Activated CD8-positive, alpha-beta memory T cell treated with anti-CD3 and anti-CD28 coated beads for 48 hours (primary cell): ENCODE data around the gene ATP6V1D.
A peak's percentile ranks its signal among the peaks of the same experiment; 100 is the strongest.
"Not testable (repeated sequence)": the region's sequence is repeated elsewhere in the genome, so short reads cannot be mapped to it uniquely, and the experiment has no call there.

ENCODE experiments used
- DNase-seq, 3 experiments: peaks; one replicate each; pipeline ENCODE4 v3.0.0-alpha.2; 2020; ENCODE audit warnings: low read depth in 2 of 3, low spot score in 2 of 3

The ATP6V1D gene

GRCh38 chr14:67371247-67372148 is 11.9 kb upstream of the ATP6V1D start:
- DNase-seq = no peak

- DNase-seq = no peak
These were observed 11.2 kb upstream of the ATP6V1D start for GRCh38 chr14:67370830-67371229.

- no peak for DNase-seq
These were observed 5.9 kb upstream of the ATP6V1D start for GRCh38 chr14:67365476-67365875.

GRCh38 chr14:67360470-67361206 is 1.0 kb upstream of the ATP6V1D start:
- peak in 2 of 3 experiments; percentile 6 to 59 for DNase-seq

GRCh38 chr14:67358924-67359774 is 455 bp downstream of the ATP6V1D start:
- DNase-seq = no peak

- DNase-seq = no peak
These were observed 1.6 kb downstream of the ATP6V1D start for GRCh38 chr14:67357969-67358354.

- no peak for DNase-seq
These were observed 2.2 kb downstream of the ATP6V1D start for GRCh38 chr14:67357186-67357968.

- no peak for DNase-seq
These were observed 7.5 kb downstream of the ATP6V1D start for GRCh38 chr14:67352055-67352454.

GRCh38 chr14:67345583-67345982 is 14.0 kb downstream of the ATP6V1D start:
- DNase-seq = no peak

GRCh38 chr14:67343601-67344230 is 15.9 kb downstream of the ATP6V1D start:
- no peak for DNase-seq

GRCh38 chr14:67341231-67341630 is 18.4 kb downstream of the ATP6V1D start:
- not testable (repeated sequence) for DNase-seq

- DNase-seq = no peak
These were observed 23.8 kb downstream of the ATP6V1D start for GRCh38 chr14:67335781-67336180.

- no peak for DNase-seq
These were observed 27.1 kb downstream of the ATP6V1D start for GRCh38 chr14:67332468-67332867.

- no peak for DNase-seq
These were observed 28.1 kb downstream of the ATP6V1D start for GRCh38 chr14:67331368-67332125.

GRCh38 chr14:67329666-67330065 is 29.9 kb downstream of the ATP6V1D start:
- not testable (repeated sequence) for DNase-seq

GRCh38 chr14:67319142-67319541 is 40.5 kb downstream of the ATP6V1D start:
- DNase-seq = no peak

GRCh38 chr14:67317822-67318221 is 41.8 kb downstream of the ATP6V1D start:
- no peak for DNase-seq

GRCh38 chr14:67313153-67313552 is 46.5 kb downstream of the ATP6V1D start:
- no peak for DNase-seq

- no peak for DNase-seq
These were observed 47.7 kb downstream of the ATP6V1D start for GRCh38 chr14:67311868-67312267.
